HepG2 (cell line): ENCODE results near the gene BAG3. TPM values are rescaled to one million over a fixed set of nuclear protein-coding genes. Genes with fewer than 3 reads are reported as not detected.
A peak's percentile ranks its signal among the peaks of the same experiment; 100 is the strongest.

Source experiments
- ATAC-seq: fragments of 200-7000 bp; cut with Tn5 transposase; 3 replicates; pipeline ENCODE4 v1.9.1; 2020; ENCODE audit warnings: mild to moderate bottlenecking, moderate library complexity
- BruUV-seq: library from RNA; stranded (reverse); fragments of 400-500 nt; replicated peaks from 2 replicates; lab custom pipeline; 2021; lab: Mats Ljungman, UMichigan
- CTCF ChIA-PET: fragments of 300-600 bp; formaldehyde crosslinking; extraction: SDS; loops from one replicate; lab custom pipeline; 2021; ENCODE audit warnings: low total read pairs, inconsistent platforms, low intra/inter-chr PET ratio; lab: Yijun Ruan, JAX
- POLR2A ChIA-PET: fragments of 350-600 bp; sonication (Branson Sonifier 250); formaldehyde crosslinking; loops from one replicate; lab custom pipeline; 2020; ENCODE audit warnings: antibody characterized with exemption, inconsistent platforms; lab: Yijun Ruan, JAX
- DNase-seq: peaks from one replicate; pipeline ENCODE4 v3.0.0-alpha.2; 2015; ENCODE audit warnings: low spot score
- FAIRE-seq: peaks from 3 replicates; lab custom pipeline; 2011; peaks lifted over from hg19 to GRCh38; lab: Jason Lieb, UNC
- H2AFZ ChIP-seq: one replicate; pipeline ENCODE4 v1.6.1; 2011; ENCODE audit warnings: low read length, inconsistent platforms
- H3K27ac ChIP-seq: fragments of 300-600 bp; 3 replicates; pipeline ENCODE4 v1.8.0; 2011; ENCODE audit warnings: mixed run types, mild to moderate bottlenecking, mixed read lengths, low read length, inconsistent platforms; ENCODE audit not compliant: insufficient read depth; ENCODE audit errors: extremely low read length
- H3K27me3 ChIP-seq, 2 experiments: fragments of 200-600 bp in 1 of 2; 2 replicates in 1 of 2; 3 replicates in 1 of 2; pipeline versions ENCODE4 v1.6.0 to v1.8.0; 2011; ENCODE audit warnings: low read length in 2 of 2, mild to moderate bottlenecking in 2 of 2, moderate library complexity in 2 of 2, inconsistent platforms in 1 of 2; ENCODE audit not compliant: insufficient read depth in 2 of 2, control insufficient read depth in 1 of 2
- H3K36me3 ChIP-seq, 2 experiments: fragments of 200-600 bp in 1 of 2; replicated peaks in 1 of 2; 2 replicates in 1 of 2; 3 replicates in 1 of 2; pipeline versions ENCODE4 v1.5.1 to v1.8.0; 2011; ENCODE audit warnings: low read length in 2 of 2, inconsistent platforms in 1 of 2; ENCODE audit not compliant: insufficient read depth in 2 of 2, control insufficient read depth in 1 of 2
- H3K4me1 ChIP-seq: 2 replicates; pipeline ENCODE4 v1.5.1; 2012; ENCODE audit warnings: low read length, inconsistent platforms; ENCODE audit not compliant: insufficient read depth
- H3K4me2 ChIP-seq: 2 replicates; pipeline ENCODE4 v1.6.0; 2011; ENCODE audit warnings: low read depth, low read length, inconsistent platforms
- H3K4me3 ChIP-seq, 3 experiments: fragments of 200-600 bp in 1 of 3; sonication (generic), shearing (Covaris generic) in 1 of 3; replicated peaks in 1 of 3; 2 replicates each; pipeline ENCODE4 v1.5.1; 2011 to 2016; ENCODE audit warnings: low read length in 3 of 3, inconsistent platforms in 2 of 3, low read depth in 2 of 3, mild to moderate bottlenecking in 2 of 3, control low read depth in 1 of 3, mixed read lengths in 1 of 3; ENCODE audit not compliant: insufficient read depth in 1 of 3
- H3K79me2 ChIP-seq: one replicate; pipeline ENCODE4 v1.6.1; 2011; ENCODE audit warnings: low read length, inconsistent platforms; ENCODE audit not compliant: insufficient read depth
- H3K9ac ChIP-seq: 2 replicates; pipeline ENCODE4 v1.6.0; 2011; ENCODE audit warnings: mild to moderate bottlenecking, low read depth, low read length, inconsistent platforms; ENCODE audit not compliant: insufficient read depth
- H3K9me3 ChIP-seq: 2 replicates; pipeline ENCODE4 v1.5.1; 2012; ENCODE audit warnings: mild to moderate bottlenecking, low read length
- H4K20me1 ChIP-seq: 2 replicates; pipeline ENCODE4 v1.6.0; 2011; ENCODE audit warnings: inconsistent platforms, mild to moderate bottlenecking, low read length, moderate library complexity; ENCODE audit not compliant: insufficient read depth
- CEBPG ChIP-seq: IDR thresholded peaks from 2 replicates; pipeline ENCODE4 v1.6.1; 2016
- CTCF ChIP-seq: sonication (generic); formaldehyde crosslinking; IDR thresholded peaks from 2 replicates; pipeline ENCODE4 v1.5.0; 2020; ENCODE audit warnings: mild to moderate bottlenecking, missing genetic modification reagents, moderate library complexity
- DNMT3B ChIP-seq: conservative IDR thresholded peaks from 2 replicates; pipeline ENCODE4 v1.6.1; 2016; ENCODE audit warnings: missing biosample characterization, control low read depth
- HNF4G ChIP-seq, 2 experiments: sonication (generic) in 1 of 2; formaldehyde crosslinking in 1 of 2; IDR thresholded peaks; 2 replicates each; pipeline versions ENCODE4 v1.4.0 to v1.6.1; 2011 to 2020; ENCODE audit warnings: borderline replicate concordance in 2 of 2, low read depth in 2 of 2, mild to moderate bottlenecking in 2 of 2, low read length in 1 of 2, missing genetic modification reagents in 1 of 2, moderate library complexity in 1 of 2
- KLF12 ChIP-seq: sonication (generic); formaldehyde crosslinking; IDR thresholded peaks from 2 replicates; pipeline ENCODE4 v1.4.0; 2020; ENCODE audit warnings: missing genetic modification reagents, borderline replicate concordance
- MLXIP ChIP-seq: sonication (generic); formaldehyde crosslinking; IDR thresholded peaks from 2 replicates; pipeline ENCODE4 v1.9.0; 2021; ENCODE audit warnings: missing genetic modification reagents, borderline replicate concordance
- RXRA ChIP-seq: sonication (generic); formaldehyde crosslinking; IDR thresholded peaks from 2 replicates; pipeline ENCODE4 v1.5.1; 2020; ENCODE audit warnings: missing genetic modification reagents
- SMARCC2 ChIP-seq: fragments of 450-650 bp; IDR thresholded peaks from 2 replicates; pipeline ENCODE4 v1.6.1; 2017; ENCODE audit warnings: antibody characterized with exemption, mild to moderate bottlenecking
- ZBTB2 ChIP-seq: sonication (generic); formaldehyde crosslinking; IDR thresholded peaks from 2 replicates; pipeline ENCODE4 v1.8.0; 2022; ENCODE audit warnings: low read depth, missing genetic modification reagents
- ZBTB46 ChIP-seq: sonication (generic); formaldehyde crosslinking; IDR thresholded peaks from 2 replicates; pipeline ENCODE4 v1.4.0; 2020; ENCODE audit warnings: mild to moderate bottlenecking, missing genetic modification reagents, borderline replicate concordance
- ZFP36L1 ChIP-seq: sonication (generic); formaldehyde crosslinking; IDR thresholded peaks from 2 replicates; pipeline ENCODE4 v1.8.0; 2022; ENCODE audit warnings: mild to moderate bottlenecking, missing genetic modification reagents, moderate library complexity
- ZNF746 ChIP-seq: sonication (generic); formaldehyde crosslinking; IDR thresholded peaks from 2 replicates; pipeline ENCODE4 v1.8.0; 2022; ENCODE audit warnings: mild to moderate bottlenecking, missing genetic modification reagents
- ZNF772 ChIP-seq: sonication (generic); formaldehyde crosslinking; IDR thresholded peaks from 2 replicates; pipeline ENCODE4 v1.5.0; 2020; ENCODE audit warnings: mild to moderate bottlenecking, missing genetic modification reagents
- WGBS: methylation state at CpG from one replicate; pipeline ENCODE4 v1.1.6; 2017; ENCODE audit warnings: low lambda C conversion rate; 5-methylcytosine and 5-hydroxymethylcytosine counted together
- in situ Hi-C: cut with HindIII; loops from 2 replicates; pipeline ENCODE4 v1.10.0; 2017; ENCODE audit warnings: low pct_unique_long_range_greater_than_20kb; ENCODE audit not compliant: extremely low pct_ligation_motif_present
- intact Hi-C: fragments of 100-400 bp; cut with micrococcal nuclease; formaldehyde crosslinking; loops from one replicate; pipeline ENCODE4 v1.10.0; 2022; ENCODE audit not compliant: unreplicated experiment
- polyA plus RNA-seq, 8 experiments: library from polyadenylated mRNA; depleted of rRNA in 3 of 8; stranded (reverse) in 7 of 8; unstranded in 1 of 8; fragments of >200 nt; fragmentation: Illumina TruSeq in 4 of 8; extraction: Trizol in 4 of 8; gene quantifications; 2 replicates each; pipeline versions ENCODE4 v1.2.1 to v1.2.3, GENCODE V29; 2011 to 2016; ENCODE audit warnings: low read depth in 4 of 8, missing spikeins in 1 of 8, mixed read lengths in 1 of 8; ENCODE audit not compliant: insufficient read depth in 1 of 8
- total RNA-seq, 5 experiments: library from RNA; depleted of rRNA; stranded (reverse); fragments of >200 nt; fragmentation: Illumina TruSeq; extraction: Trizol; gene quantifications; 2 replicates each; pipeline ENCODE4 v1.2.3, GENCODE V29; 2016; ENCODE audit warnings: low read depth in 1 of 5

Gene BAG3
- total and polyA plus RNA-seq, 2 of the 13 experiments (the other 11 are each of a cell fraction or from before 2014, with no cell fraction given): 2.9 to 6.7 TPM

GRCh38 chr10:119651514-119652360 is 557 bp downstream of the BAG3 start (continued):
- TF ChIP-seq HNF4G (IDR thresholded peaks at IDR 0.05; ENCODE audit: borderline replicate concordance, low read depth, low read length): no peak
- TF ChIP-seq HNF4G (CRISPR knock-in tag; IDR thresholded peaks at IDR 0.05; ENCODE audit: borderline replicate concordance, low read depth): peak; percentile 45; the same call in 1 of the 2 replicates
- TF ChIP-seq ZNF772 (CRISPR knock-in tag): peak; percentile 69; the same call in 1 of the 2 replicates
- 0 out of 2 replicates have a peak, but pooled peaks have one; percentile 18 for TF ChIP-seq ZFP36L1 (CRISPR knock-in tag)
- 0 out of 2 replicates have a peak, but pooled peaks have one; percentile 3 for TF ChIP-seq ZNF746 (CRISPR knock-in tag)
- no peak for TF ChIP-seq DNMT3B (CRISPR knock-in tag)

- no peaks in the 10 kb centered on the region for H3K27me3 ChIP-seq
- H3K9me3 ChIP-seq: no peaks in the 10 kb centered on the region
- ChIA-PET POLR2A (interaction anchor here (1.1 to 1.6 kb wide), 3 partner anchors 10 to 240 kb away, joined by 3 to 4 read pairs (median 3); partner anchors contain the start of gene SEC23IP), CTCF (no interaction called here)
- peak overlapping the region; percentile 92 for H3K9ac ChIP-seq
- whole genome bisulfite sequencing: 3% methylated on average over 3 of the region's 3 CpGs
- H4K20me1 ChIP-seq: peaks cover 28% of the 10 kb centered on the region
- peak; percentile 36 for FAIRE-seq
- no peak overlapping the region for H2AFZ ChIP-seq
- ATAC-seq: peak; percentile 50
- peak overlapping the region; percentile 89 to 98 (median 96) for H3K4me3 ChIP-seq
- in situ Hi-C loops: no loop called here
- peaks cover 56% of the 10 kb centered on the region for H3K4me1 ChIP-seq
- BruUV-seq: no TSS peak
- H3K4me2 ChIP-seq: peak overlapping the region; percentile 79
- peaks cover 5 to 17% of the 10 kb centered on the region in 2 experiments; a peak in 4 of 5 replicates for H3K36me3 ChIP-seq
- peaks cover 55% of the 10 kb centered on the region for H3K79me2 ChIP-seq
- peak overlapping the region; percentile 81 for H3K27ac ChIP-seq
- intact Hi-C loops: no loop called here
- peak; percentile 35 for DNase-seq
- TF ChIP-seq SMARCC2 (no peak), CEBPG (CRISPR knock-in tag) (peak; percentile 39; the same call in 1 of the 2 replicates), KLF12 (0 out of 2 replicates have a peak, but pooled peaks have one; percentile 6), CTCF (CRISPR knock-in tag) (peak; percentile 43), MLXIP (CRISPR knock-in tag) (no peak), ZBTB46 (CRISPR knock-in tag) (no peak), ZBTB2 (CRISPR knock-in tag) (no peak), RXRA (CRISPR knock-in tag) (no peak)
Observed at GRCh38 chr10:119652361-119652730, 1.2 kb downstream of the BAG3 start.
